GM21360 (cell line): ENCODE data around the gene FOXG1.

Source experiments
- ATAC-seq: cut with Tn5 transposase; IDR thresholded peaks from one replicate; pipeline ENCODE4 v1.9.1; 2021; ENCODE audit warnings: mild to moderate bottlenecking, moderate library complexity; ENCODE audit not compliant: unreplicated experiment

FOXG1 gene

DNA sequence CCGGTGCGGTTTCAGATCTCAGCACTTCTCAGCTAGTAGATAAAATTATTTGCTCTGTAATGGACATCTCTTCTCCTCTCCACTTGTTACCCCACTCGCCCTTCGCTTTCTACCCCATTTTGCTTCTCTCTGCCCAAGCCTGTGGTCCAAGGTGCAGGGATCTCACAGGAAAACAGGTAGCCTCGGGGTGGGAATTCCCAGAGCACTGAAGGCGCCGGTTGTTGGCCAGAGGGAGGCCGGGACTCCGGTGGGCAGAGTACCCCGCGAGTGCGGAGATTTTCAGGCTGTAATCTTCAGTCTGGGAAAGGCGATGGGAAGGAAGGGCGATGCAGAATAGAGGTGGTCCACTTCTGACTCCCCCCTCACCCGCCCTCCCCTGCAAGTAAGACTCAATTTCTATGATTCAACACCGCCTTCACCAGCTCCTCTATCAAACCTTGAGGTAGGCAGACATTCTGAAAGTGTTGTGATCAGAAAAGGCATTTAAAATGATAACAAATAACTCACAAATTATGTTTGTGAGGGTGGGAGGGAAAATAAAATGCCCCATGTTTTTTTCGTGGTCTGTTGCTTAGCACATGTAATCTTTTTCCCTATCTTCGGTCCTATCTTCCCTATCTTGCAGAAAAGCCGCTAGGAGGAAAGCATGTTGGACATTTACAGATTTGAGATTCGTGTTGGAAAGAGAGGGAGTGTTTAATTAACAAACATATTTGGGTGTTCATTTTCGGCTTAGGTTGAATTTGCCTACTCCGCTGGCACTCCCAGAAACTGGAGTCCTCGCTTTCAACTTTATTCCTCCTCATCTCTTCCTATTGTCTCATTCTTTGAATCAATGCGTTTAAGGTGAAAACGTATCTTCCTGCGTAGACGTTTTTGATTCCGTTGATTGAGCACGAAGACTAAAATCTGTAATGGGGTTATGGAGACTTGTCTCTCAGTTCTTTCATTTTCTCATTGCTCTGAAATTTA lies 8.5 kb downstream of the FOXG1 start:
- ATAC-seq = no peak

- no peak for ATAC-seq
Observed at GRCh38 chr14:28776482-28777266, 10.1 kb downstream of the FOXG1 start.

DNA sequence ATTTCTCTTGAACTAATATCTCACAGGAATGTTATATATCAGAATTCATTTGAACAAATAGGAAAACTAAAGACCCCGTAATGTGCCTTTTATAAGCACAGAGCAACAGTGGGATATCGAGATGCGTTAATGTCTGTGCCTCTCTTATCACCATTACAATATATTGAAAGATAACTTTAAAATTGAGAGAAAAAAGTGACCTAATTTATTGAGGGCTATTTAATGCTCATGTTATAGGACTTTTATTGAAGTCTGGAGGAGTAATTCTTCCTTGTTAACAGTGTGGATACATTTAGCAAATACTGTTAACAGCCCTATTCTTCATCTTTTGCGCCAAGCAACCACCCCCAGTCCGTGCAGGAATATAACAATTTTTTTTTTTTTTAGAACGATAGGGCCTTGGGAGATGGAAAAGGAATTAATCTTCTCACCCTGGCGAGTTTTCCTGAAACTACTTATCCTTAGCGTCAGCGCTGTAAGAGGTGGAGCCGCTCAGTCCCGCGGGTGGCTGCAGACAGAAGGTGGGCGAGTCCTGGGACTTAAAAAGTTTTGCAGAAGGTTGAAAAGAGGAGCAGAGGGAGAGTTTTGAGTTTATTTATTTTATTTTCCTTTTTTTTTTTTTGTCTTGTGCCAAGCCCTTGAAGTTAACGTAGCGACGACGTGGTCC lies 11.0 kb downstream of the FOXG1 start:
- ATAC-seq = no peak

DNA sequence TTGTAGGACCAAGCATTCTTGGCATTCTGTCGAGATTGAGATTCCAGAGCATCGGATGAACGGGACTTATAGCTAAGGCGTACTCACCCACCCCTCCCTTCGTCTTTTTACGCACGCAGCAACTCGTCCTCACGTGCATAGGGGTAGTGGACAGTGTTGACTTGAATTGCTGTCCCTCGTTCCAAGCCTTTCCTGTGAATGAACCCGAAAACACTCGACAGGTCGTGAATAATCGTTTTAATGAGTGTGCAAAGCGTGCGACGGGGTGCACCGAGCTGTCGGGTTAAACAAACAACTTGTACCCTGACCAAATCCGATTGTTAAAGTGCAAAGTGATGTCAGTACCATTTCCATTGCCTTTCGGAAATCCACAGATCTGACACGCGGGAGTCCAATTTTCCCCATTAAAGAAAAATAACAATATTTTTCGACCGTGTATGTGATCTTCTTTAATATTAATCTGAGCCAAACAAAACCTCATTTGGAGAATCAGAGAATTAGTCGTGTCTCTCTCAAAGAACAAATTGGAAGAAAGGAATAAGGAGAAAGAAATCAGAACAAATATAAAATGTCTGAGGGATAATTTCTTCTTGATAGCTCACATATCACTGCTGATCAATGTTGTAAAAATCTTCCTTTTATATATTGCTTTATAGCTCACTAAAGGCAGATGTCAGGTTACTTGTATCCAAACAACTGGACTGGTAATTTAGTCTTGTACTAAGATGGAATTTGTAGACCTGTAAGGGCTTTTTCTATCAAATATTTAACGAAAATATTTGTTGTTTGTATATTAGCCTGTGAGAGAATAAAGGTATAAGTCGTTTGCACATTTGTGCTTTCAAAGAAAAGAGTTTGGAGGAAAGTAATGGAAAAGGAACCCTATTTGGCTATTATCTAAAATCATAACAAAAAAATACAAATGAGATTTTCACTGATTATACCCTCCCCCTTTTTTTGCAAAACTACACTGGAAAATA lies 11.8 kb downstream of the FOXG1 start:
- ATAC-seq = no peak

DNA sequence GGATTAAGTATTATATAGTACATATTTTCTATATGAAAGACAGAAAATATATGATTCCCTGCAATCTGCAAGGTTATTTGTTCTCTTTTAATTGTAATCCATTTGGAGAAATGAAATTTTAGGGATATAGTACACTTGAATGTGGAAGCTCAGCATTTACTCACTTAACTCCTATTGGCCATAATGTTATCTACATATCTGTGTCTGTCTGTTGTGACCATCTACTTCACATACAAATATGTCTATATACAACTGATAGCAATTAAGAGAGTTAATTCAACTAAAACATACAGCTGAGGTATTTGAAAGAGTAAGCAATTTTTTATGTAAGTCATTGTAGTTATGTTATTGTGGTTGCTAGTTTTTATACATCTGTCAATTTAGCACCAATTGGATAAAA lies 12.9 kb downstream of the FOXG1 start:
- no peak for ATAC-seq

DNA sequence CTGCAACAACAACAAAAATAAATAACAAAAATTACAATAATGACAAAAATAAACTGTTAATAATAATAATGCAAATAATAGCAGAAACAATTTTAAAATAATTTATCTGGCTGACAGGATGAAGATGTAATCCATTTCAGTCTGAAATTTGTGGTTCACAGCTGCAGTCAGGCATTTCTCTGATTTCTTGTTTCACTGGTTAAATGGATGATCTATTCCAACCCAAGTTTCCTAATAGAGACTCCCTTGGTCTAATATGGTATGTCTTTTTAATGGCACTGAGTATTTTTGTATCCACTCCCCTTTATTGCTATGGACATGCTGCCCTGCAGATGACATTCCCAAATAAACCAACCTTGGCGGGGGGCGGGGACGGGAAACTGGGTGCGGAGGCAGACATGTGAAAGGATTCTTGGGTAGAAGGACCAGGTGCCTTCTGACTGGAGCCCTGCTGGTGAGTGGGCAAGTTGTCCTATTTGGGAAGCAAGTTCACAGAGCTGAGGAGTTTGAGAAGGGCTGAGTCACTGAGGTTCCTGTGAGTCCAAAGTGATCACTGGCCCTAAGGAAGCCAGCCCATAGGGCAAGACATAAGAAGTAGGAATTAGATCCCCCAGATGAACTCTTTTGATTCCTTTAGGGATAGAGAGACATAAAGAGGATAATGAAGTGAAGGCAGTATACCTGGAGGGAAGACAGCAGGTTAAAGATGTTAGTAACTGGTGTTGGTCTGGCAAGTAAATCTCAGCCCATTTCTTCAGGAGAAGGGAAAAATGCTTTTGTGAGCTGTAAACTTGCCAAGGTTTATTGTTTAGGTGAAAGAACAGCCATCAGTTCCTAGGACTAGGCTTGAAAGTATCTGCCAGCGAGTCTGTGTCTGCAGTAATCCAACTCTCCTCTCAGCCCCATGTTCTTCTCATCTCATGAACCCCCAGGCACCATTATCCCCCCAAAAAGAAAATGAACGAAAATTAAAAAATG lies 14.5 kb downstream of the FOXG1 start:
- ATAC-seq = no peak

- no peak for ATAC-seq
Observed at GRCh38 chr14:28782301-28782700, 15.7 kb downstream of the FOXG1 start.

DNA sequence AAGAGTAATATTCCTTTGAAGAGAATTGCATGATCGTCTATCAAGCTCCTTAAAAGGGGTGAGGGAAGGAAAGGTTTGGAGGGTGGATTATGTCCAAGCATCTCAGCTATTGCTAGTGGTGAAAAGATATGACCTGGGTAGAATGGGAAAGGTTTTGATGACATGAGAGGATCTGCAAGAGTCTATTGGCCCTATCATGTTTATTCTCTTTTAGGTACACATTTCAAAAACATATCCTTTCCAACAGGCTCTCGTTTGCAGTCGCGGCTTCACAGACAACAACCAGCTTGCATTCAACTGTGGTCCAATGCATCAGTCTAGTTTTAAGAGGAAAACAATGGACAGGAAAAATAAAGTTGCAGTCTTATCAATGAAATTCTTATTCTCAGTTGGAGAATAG lies 17.1 kb downstream of the FOXG1 start:
- no peak for ATAC-seq

- no peak for ATAC-seq
Observed at GRCh38 chr14:28784096-28785048, 17.8 kb downstream of the FOXG1 start.

- ATAC-seq = peak; percentile 57
Observed at GRCh38 chr14:28785096-28785952, 18.7 kb downstream of the FOXG1 start.

GRCh38 chr14:28807518-28807917 lies 40.9 kb downstream of the FOXG1 start:
- ATAC-seq = no peak

DNA sequence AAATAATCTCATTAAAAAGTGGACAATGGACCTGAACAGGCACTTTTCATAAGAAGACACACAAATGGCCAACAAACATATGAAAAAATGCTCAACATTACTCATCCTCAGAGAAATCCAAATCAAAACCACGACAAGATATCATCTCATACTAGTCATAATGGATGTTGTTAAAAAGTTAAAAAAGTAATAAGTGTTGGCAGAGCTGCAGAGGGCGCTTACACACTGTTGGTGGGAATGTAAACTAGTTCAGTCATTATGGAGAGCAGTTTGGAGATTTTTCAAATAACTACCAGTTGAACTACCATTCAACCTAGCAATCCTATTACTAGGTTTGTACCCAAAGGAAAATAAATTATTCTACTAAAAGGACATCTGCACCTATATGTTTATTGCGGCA lies 47.2 kb downstream of the FOXG1 start:
- no peak for ATAC-seq
